Right lobe of liver (tissue), 6 donors: ENCODE data around the gene CRBN. TPM values are rescaled to one million over a fixed set of nuclear protein-coding genes. Genes with fewer than 3 reads are reported as not detected.

Source experiments
- ATAC-seq, 4 donors: fragments of 200-7000 bp; cut with Tn5 transposase; one replicate each; pipeline ENCODE4 v1.9.1; 2020; ENCODE audit warnings: mild to moderate bottlenecking in 4 of 4, moderate library complexity in 4 of 4
- DNase-seq, 3 donors: peaks; one replicate each; pipeline ENCODE4 v3.0.0-alpha.2; 2020
- H3K27ac ChIP-seq, 3 donors: fragments of 200-600 bp; one replicate each; pipeline ENCODE4 v1.8.0; 2022
- H3K27me3 ChIP-seq, 2 donors: fragments of 200-600 bp; one replicate each; pipeline ENCODE4 v1.8.0; 2022
- H3K36me3 ChIP-seq, 4 donors: fragments of 200-600 bp; sonication (generic) in 1 of 4; one replicate each; pipeline versions ENCODE4 v1.5.1 to v1.8.0; 2017 to 2022; ENCODE audit warnings: control low read depth in 1 of 4
- H3K4me1 ChIP-seq, 4 donors: fragments of 200-600 bp; sonication (generic) in 1 of 4; one replicate each; pipeline versions ENCODE4 v1.5.1 to v1.8.0; 2017 to 2022; ENCODE audit warnings: control low read depth in 1 of 4
- H3K4me3 ChIP-seq, 3 donors: fragments of 200-600 bp; one replicate each; pipeline ENCODE4 v1.8.0; 2022
- H3K9me3 ChIP-seq, 4 donors: fragments of 200-600 bp; sonication (generic) in 1 of 4; one replicate each; pipeline versions ENCODE4 v1.5.1 to v1.8.0; 2017 to 2022; ENCODE audit warnings: control low read depth in 1 of 4
- POLR2A ChIP-seq: fragments of 450-650 bp; IDR thresholded peaks from one replicate; pipeline ENCODE4 v1.6.1; 2017; ENCODE audit warnings: antibody characterized with exemption, mild to moderate bottlenecking
- WGBS: methylation state at CpG from one replicate; pipeline ENCODE4 v1.1.6; 2018; ENCODE audit warnings: low coverage, low lambda C conversion rate; ENCODE audit not compliant: insufficient coverage; ENCODE audit errors: missing lambda C conversion rate; 5-methylcytosine and 5-hydroxymethylcytosine counted together
- intact Hi-C, 2 donors: fragments of 100-400 bp; cut with DNase I; formaldehyde crosslinking; loops; one replicate each; pipeline versions ENCODE4 v1.11.2 to v1.14.1; 2022
- total RNA-seq, 6 experiments: library from RNA; depleted of rRNA in 2 of 6; stranded (reverse); fragments of >200 nt in 2 of 6; fragmentation: NEBNext Ultra II Directional in 3 of 6; extraction: Animal tissue kit (Norgen Biotek cat#: 25700) in 3 of 6; gene quantifications; one replicate each; pipeline versions ENCODE4 v1.1.0 to v1.2.4, GENCODE V29; 2016 to 2023
- TF ChIP-seq, protein P1 (sequence below), 4 donors: fragments of 200-600 bp in 3 of 4; fragments of 450-650 bp in 1 of 4; IDR thresholded peaks; one replicate each; pipeline versions ENCODE4 v1.5.1 to v1.8.0; 2016 to 2022; ENCODE audit warnings: antibody characterized with exemption in 4 of 4, mild to moderate bottlenecking in 2 of 4
- donor health status: DM: no; HTN: yes; CAD: no.
- donor health status: DM: no; HTN: no; CAD: no.
- donor health status: DM: no; HTN: no; CAD: no.
- donor health status: DM: no; HTN: yes; CAD: no.
- donor health status: DM: no; HTN: yes; CAD: no.

CRBN gene
- total RNA-seq, 6 experiments from 2014 or later, result 21.7 to 32.3 (median 24.1) TPM

DNA sequence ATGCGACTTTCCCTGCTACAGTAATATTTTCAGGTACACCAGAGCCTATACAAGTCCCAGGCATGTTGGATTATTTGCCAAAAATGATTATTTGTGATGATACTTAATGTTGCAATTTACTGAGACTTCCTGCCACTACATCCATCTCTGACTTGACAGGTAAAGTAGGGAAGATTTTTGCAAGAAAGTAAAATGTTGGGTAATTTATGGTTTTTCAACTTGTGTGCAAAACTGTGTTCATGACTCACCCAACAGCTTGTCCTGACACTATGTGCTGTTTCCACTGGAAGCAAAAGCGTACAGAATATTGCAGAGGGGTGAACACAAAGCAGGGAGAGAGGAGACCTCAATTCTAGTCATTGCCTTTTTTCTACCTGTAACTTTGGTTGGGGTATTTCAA is 5.4 kb upstream of the CRBN start:
- no peaks in the 10 kb centered on the region for H3K4me1 ChIP-seq
- H3K27ac ChIP-seq, result no peak overlapping the region
- H3K9me3 ChIP-seq, result peaks cover 0 to 3% (median 0%) of the 10 kb centered on the region in 4 donors
- intact Hi-C loops, result no loop called here
- TF ChIP-seq POLR2A, result no peak
- TF ChIP-seq, protein P1, sequence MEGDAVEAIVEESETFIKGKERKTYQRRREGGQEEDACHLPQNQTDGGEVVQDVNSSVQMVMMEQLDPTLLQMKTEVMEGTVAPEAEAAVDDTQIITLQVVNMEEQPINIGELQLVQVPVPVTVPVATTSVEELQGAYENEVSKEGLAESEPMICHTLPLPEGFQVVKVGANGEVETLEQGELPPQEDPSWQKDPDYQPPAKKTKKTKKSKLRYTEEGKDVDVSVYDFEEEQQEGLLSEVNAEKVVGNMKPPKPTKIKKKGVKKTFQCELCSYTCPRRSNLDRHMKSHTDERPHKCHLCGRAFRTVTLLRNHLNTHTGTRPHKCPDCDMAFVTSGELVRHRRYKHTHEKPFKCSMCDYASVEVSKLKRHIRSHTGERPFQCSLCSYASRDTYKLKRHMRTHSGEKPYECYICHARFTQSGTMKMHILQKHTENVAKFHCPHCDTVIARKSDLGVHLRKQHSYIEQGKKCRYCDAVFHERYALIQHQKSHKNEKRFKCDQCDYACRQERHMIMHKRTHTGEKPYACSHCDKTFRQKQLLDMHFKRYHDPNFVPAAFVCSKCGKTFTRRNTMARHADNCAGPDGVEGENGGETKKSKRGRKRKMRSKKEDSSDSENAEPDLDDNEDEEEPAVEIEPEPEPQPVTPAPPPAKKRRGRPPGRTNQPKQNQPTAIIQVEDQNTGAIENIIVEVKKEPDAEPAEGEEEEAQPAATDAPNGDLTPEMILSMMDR (IDR thresholded peaks at IDR 0.05), result no peak
- H3K36me3 ChIP-seq, result no peaks in the 10 kb centered on the region
- ATAC-seq, result no peak
- no peak for DNase-seq
- H3K27me3 ChIP-seq, result no peaks in the 10 kb centered on the region
- 57% methylated on average over 2 of the region's 2 CpGs for WGBS
- H3K4me3 ChIP-seq, result no peak overlapping the region

DNA sequence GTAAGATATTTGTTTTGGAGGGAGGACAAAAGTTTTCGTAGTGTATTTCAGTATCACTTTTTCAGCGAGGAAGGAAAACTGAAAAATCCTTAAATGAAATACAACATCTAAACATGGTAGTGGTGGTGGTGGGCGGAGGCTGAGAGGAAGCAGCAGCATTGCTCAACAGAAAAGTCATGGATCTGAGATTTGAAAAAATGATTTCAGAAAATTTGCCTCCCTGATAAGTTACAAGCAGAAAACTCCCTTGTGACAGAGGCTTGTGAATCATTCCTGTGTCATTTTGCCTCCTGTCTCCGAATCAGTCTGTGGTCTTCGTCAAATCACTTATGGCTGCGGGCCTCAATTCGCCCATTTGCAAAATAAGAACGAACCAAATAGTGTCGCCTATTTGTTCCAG is 965 bp upstream of the CRBN start:
- TF ChIP-seq, protein P1 (IDR thresholded peaks at IDR 0.05), result no peak
- no peak for TF ChIP-seq POLR2A
- no peak overlapping the region for H3K4me3 ChIP-seq
- no peaks in the 10 kb centered on the region for H3K27me3 ChIP-seq
- peaks cover 0 to 3% (median 0%) of the 10 kb centered on the region in 4 donors for H3K9me3 ChIP-seq
- no peaks in the 10 kb centered on the region for H3K36me3 ChIP-seq
- DNase-seq (no peak), ATAC-seq (no peak)
- 75% methylated on average over 9 of the region's 9 CpGs for WGBS
- no peak overlapping the region for H3K27ac ChIP-seq
- H3K4me1 ChIP-seq, result peaks cover 0 to 16% (median 4%) of the 10 kb centered on the region in 4 donors
- intact Hi-C loops, result no loop called here

DNA sequence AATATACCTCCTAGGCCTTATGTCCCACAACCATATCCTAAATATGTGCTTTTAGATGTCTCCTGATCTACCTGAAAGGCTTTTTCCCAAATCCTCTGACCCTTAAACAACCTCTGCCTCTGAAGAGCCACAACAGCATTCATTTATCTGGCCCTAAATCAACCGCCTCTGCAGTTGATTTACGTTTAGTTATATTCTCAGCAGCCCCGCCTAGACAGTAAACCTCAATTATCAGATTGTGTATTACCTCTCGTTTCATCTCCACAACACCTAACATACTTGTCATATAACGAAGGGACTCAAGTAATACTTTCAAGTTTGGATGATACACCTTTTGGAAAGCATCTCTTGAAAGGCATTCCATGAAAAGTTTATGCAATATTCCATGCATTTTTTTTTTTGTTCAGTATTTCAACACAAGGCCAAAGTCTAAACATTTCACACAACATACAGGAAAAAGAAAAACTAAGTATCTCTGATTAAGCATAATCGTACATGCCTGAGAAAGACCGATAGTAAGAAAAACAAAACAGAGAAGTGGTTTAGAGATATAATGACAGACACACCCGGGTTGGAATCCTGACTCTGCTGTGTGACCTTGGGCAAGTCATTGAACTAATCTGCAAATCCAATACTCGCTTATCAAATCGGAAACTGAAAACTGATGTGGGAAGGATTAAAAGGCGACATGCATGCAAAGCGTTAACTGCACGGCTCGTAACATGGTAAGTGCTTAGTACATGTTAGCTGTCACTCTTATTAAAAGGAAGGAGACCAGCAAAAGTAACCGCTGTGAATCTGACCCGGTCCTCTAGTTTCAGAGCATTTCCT is 778 bp downstream of the CRBN start:
- intact Hi-C loops, result no loop called here
- WGBS, result 16% methylated on average over 16 of the region's 16 CpGs
- no peak for DNase-seq

DNA sequence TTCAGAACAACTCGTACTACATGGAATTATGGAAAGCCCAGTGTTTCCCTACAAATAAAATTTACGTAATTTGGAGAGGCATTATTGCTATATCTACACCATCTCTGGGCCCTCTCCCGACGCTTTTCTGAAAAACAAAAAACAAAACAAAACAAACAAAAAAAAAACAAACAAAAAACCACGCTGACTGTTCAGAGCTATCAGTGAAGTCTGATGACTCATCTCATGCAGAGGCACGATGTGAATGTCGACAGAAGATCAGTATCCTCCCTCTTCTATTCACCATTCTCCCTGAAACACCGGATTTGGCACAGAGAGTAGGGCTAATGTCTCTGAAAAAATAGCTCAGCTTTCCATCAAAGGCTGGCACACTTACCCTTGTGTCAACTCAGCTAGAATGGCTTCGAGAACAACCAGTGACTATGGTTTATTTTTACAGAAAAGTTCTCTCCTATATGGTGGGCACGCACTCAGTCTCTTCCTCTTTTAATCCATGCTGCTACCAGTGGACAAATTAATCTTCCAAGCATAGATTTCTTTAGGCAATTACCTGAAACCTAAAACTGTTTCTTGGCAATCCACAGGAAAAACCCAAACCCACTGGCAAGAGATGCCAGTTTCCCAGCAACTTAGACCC is 1.5 kb downstream of the CRBN start:
- 27% methylated on average over 9 of the region's 10 CpGs for WGBS
- Histone ChIP-seq H3K4me3 (peak overlapping the region in 1 of 3 donors; percentile 93), H3K27ac (no peak overlapping the region), H3K36me3 (peaks cover 0 to 22% (median 3%) of the 10 kb centered on the region in 4 donors), H3K27me3 (no peaks in the 10 kb centered on the region), H3K9me3 (peaks cover 0 to 3% (median 0%) of the 10 kb centered on the region in 4 donors), H3K4me1 (peaks cover 0 to 20% (median 6%) of the 10 kb centered on the region in 4 donors)
- intact Hi-C loops, result no loop called here
- DNase-seq, result no peak
- TF ChIP-seq, protein P1 (IDR thresholded peaks at IDR 0.05), result no peak
- TF ChIP-seq POLR2A, result no peak
- ATAC-seq, result peak in 2 of 4 donors; percentile 21 to 49

More for the DNA sequence above, 778 bp downstream of the CRBN start:
- Histone ChIP-seq H3K9me3 (peaks cover 0 to 3% (median 0%) of the 10 kb centered on the region in 4 donors), H3K27ac (peak overlapping the region; percentile 76 to 80 (median 79)), H3K27me3 (no peaks in the 10 kb centered on the region), H3K36me3 (peaks cover 0 to 15% (median 2%) of the 10 kb centered on the region in 4 donors), H3K4me1 (peaks cover 0 to 16% (median 4%) of the 10 kb centered on the region in 4 donors), H3K4me3 (peak overlapping the region; percentile 90 to 98 (median 93))
- no peak for TF ChIP-seq POLR2A
- ATAC-seq, result no peak

DNA sequence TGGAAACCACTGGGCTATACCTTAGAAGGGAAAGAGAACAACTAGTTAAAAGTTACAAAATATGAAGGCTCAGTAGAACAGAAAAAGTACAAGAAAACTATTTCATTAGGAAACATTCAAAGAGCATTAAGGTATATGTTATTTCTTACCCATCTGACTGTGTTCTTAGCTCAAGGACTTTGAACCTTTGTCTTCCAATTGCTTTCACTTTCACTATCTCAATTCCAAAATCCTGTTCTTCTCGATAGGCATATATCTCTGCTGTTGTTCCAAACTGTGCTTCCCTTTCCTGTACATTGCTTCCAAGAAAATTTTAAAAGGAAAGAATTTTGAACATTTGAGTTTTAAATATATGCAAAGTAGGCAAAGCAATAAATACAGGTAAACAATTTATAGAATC is 6.9 kb downstream of the CRBN start:
- intact Hi-C loops, result no loop called here
- 0% methylated on average over 1 of the region's 1 CpG for WGBS
- Histone ChIP-seq H3K9me3 (no peaks in the 10 kb centered on the region), H3K4me3 (peak overlapping the region in 2 of 3 donors; percentile 6 to 10), H3K27ac (peak overlapping the region; percentile 46 to 80 (median 66)), H3K4me1 (peaks cover 0 to 26% (median 6%) of the 10 kb centered on the region in 4 donors), H3K36me3 (peaks cover 0 to 50% (median 12%) of the 10 kb centered on the region in 4 donors), H3K27me3 (no peaks in the 10 kb centered on the region)
- ATAC-seq (peak; percentile 83 to 90 (median 88)), DNase-seq (no peak)
- no peak for TF ChIP-seq POLR2A
- TF ChIP-seq, protein P1 (IDR thresholded peaks at IDR 0.05), result no peak
